Esophagus squamous epithelium (tissue), 4 donors: Measurements from ENCODE around the gene PANK4.

Source experiments
- POLR2A ChIP-seq, 4 donors: fragments of 450-650 bp; IDR thresholded peaks; one replicate each; pipeline ENCODE4 v1.6.1; 2017; ENCODE audit warnings: antibody characterized with exemption in 4 of 4, mild to moderate bottlenecking in 4 of 4, moderate library complexity in 3 of 4
- TF ChIP-seq, protein P1 (sequence below), 6 experiments: fragments of 450-650 bp in 4 of 6; fragments of 200-600 bp in 2 of 6; sonication (generic) in 2 of 6; IDR thresholded peaks; one replicate each; pipeline ENCODE4 v1.5.1; 2016 to 2019; ENCODE audit warnings: antibody characterized with exemption in 6 of 6, mild to moderate bottlenecking in 4 of 6, moderate library complexity in 4 of 6

DNA sequence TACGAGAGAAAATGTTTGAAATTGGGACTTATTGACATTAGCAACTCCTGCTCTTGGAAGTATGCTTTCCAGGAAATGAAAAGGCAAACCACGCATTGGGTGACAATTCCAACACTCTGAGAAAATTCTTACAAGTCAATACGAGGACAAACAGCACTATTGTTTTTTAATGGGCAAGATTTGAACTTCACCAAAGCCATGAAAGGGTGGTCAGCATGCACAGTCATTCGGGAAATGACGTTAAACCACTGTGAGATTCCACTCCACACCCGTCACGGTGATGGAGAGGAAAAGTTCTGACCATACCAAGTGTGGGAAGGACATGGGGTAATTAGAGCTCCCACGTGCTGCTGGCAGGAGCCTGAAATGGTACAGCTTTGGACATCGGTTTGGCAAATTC lies 48.0 kb upstream of the PANK4 start:
- TF ChIP-seq, protein P1, sequence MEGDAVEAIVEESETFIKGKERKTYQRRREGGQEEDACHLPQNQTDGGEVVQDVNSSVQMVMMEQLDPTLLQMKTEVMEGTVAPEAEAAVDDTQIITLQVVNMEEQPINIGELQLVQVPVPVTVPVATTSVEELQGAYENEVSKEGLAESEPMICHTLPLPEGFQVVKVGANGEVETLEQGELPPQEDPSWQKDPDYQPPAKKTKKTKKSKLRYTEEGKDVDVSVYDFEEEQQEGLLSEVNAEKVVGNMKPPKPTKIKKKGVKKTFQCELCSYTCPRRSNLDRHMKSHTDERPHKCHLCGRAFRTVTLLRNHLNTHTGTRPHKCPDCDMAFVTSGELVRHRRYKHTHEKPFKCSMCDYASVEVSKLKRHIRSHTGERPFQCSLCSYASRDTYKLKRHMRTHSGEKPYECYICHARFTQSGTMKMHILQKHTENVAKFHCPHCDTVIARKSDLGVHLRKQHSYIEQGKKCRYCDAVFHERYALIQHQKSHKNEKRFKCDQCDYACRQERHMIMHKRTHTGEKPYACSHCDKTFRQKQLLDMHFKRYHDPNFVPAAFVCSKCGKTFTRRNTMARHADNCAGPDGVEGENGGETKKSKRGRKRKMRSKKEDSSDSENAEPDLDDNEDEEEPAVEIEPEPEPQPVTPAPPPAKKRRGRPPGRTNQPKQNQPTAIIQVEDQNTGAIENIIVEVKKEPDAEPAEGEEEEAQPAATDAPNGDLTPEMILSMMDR (IDR thresholded peaks at IDR 0.05) = no peak
- no peak for TF ChIP-seq POLR2A (IDR thresholded peaks at IDR 0.05)
